Activated CD8-positive, alpha-beta T cell treated with anti-CD3 and anti-CD28 coated beads, Interleukin-2, amount 10 ng/mL, durations not matched to agents 7 days and 5 days (primary cell): Measurements from ENCODE around the gene ENTPD2. TPM values are rescaled to one million over a fixed set of nuclear protein-coding genes. Genes with fewer than 3 reads are reported as not detected.

Experiments
- ATAC-seq: fragments of 150-1000 bp; cut with Tn5 transposase; one replicate; pipeline ENCODE4 v1.10.0; 2021; ENCODE audit warnings: moderate library complexity
- CTCF ChIA-PET: fragments of 350-600 bp; sonication (Branson Sonifier 250); formaldehyde crosslinking; loops from one replicate; lab custom pipeline; 2021; ENCODE audit warnings: antibody characterized with exemption; lab: Charles Lee
- POLR2A ChIA-PET: fragments of 350-600 bp; sonication (Branson Sonifier 250); formaldehyde crosslinking; loops from one replicate; lab custom pipeline; 2021; ENCODE audit warnings: antibody characterized with exemption; lab: Charles Lee
- DNase-seq: peaks from one replicate; pipeline ENCODE4 v3.0.0-alpha.2; 2020
- H3K27ac Mint-ChIP-seq: one replicate; pipeline ENCODE4 v1.8.0; 2021; ENCODE audit warnings: mild to moderate bottlenecking, mixed read lengths
- H3K27me3 Mint-ChIP-seq: one replicate; pipeline ENCODE4 v1.8.0; 2021; ENCODE audit warnings: low read depth, mixed read lengths
- H3K36me3 Mint-ChIP-seq: one replicate; pipeline ENCODE4 v1.8.0; 2021; ENCODE audit warnings: low read depth, mixed read lengths
- H3K4me1 Mint-ChIP-seq: one replicate; pipeline ENCODE4 v1.8.0; 2021; ENCODE audit warnings: low read depth, mixed read lengths
- H3K4me3 Mint-ChIP-seq: one replicate; pipeline ENCODE4 v1.8.0; 2021; ENCODE audit warnings: mild to moderate bottlenecking, mixed read lengths
- H3K9me3 Mint-ChIP-seq: one replicate; pipeline ENCODE4 v1.8.0; 2022; ENCODE audit warnings: mixed read lengths; ENCODE audit not compliant: insufficient read depth
- total RNA-seq, 2 experiments: library from RNA; stranded (reverse); gene quantifications; one replicate each; pipeline ENCODE4 v1.2.3, GENCODE V29; 2021

ENTPD2 gene
- total RNA-seq, 2 experiments from 2014 or later, result 0.34 TPM; not detected in 1

DNA sequence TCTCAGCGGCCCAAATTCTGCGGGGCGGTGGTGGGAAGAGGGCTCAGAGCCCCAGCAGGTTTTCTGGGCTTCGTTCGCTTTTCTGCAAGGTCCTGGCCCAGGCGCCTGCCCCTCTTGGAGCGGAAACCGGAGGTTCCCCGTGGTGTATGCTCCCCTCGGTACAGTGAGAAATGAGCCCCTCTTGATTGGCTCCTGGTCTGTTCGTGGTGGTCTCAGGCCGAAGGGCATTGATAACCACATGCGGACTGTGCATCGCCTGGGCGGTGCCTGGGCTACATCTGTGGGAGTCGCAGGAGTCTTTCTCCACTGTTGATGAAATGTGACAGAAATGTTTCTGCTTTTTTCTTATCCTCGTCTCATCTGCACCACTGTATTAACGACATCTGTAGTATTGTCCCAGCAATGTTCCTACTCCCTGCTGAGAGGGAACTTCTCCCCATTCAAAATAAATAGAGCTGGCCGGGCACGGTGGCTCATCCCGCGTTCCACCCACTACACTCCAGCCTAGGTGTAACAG lies 33.6 kb upstream of the ENTPD2 start:
- H3K36me3 Mint-ChIP-seq, result peaks cover 35% of the 10 kb centered on the region
- H3K4me3 Mint-ChIP-seq, result peak overlapping the region; percentile 90
- POLR2A ChIA-PET, result interaction anchor here (0.9 to 3.3 kb wide), 14 partner anchors 9 to 281 kb away, joined by 3 to 49 read pairs (median 7); partner anchors contain the start of genes CYSRT1, RNF208, RNF224 and SAPCD2
- H3K27ac Mint-ChIP-seq, result peak overlapping the region; percentile 94
- ATAC-seq, result no peak
- peaks cover 39% of the 10 kb centered on the region for H3K4me1 Mint-ChIP-seq
- DNase-seq, result peak; percentile 56
- no peaks in the 10 kb centered on the region for H3K27me3 Mint-ChIP-seq
- no peaks in the 10 kb centered on the region for H3K9me3 Mint-ChIP-seq
- CTCF ChIA-PET, result interaction anchor here (0.6 to 5.0 kb wide), 9 partner anchors 8 to 153 kb away, joined by 3 to 67 read pairs (median 4); partner anchors contain the start of genes SAPCD2 and UAP1L1

DNA sequence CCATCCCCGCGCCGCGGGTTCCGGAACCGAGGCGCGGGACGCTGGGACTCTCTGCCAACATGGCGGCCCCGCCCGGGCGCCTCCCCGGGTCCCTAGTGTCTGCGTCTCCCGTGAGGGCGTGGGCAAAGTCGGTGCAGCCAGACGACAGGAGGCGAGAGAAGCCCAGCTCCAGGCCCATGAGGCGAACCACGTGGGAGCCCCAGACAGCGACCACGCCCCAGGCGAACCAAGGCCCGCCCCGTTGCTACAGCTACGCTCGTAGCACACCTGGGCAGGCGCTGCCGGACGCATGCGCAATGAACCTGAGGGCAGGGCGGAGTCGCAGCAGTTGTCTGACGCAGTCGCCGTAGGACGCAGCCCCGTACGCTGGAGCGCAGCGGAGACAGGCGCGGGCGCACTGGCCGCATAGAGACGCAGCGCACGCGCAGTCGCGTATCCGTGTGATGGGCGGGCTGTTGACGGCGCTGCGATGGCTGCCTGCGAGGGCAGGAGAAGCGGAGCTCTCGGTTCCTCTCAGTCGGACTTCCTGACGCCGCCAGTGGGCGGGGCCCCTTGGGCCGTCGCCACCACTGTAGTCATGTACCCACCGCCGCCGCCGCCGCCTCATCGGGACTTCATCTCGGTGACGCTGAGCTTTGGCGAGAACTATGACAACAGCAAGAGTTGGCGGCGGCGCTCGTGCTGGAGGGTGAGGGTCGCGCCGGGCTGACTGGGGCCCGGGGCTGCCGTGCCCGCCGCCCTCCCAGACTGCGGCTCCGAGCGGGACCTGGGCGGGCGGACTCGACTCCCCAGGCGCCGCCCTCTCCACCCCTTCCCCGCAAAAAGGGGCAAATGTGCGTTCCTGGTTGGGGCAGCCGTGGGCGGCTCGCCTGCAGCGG lies 32.9 kb upstream of the ENTPD2 start, which contains the start of gene MAN1B1:
Gene MAN1B1 (plus strand): TSS at position 455 of the 878 bp plus-strand sequence. CDS start 15 bp downstream, at position 470.
- no peaks in the 10 kb centered on the region for H3K27me3 Mint-ChIP-seq
- ATAC-seq (peak; percentile 89), DNase-seq (peak; percentile 100)
- H3K4me3 Mint-ChIP-seq, result peak within 1 kb of the TSS; percentile 90
- H3K4me1 Mint-ChIP-seq, result peaks cover 39% of the 10 kb centered on the region
- ChIA-PET CTCF (interaction anchor here (0.6 to 5.0 kb wide), 14 partner anchors 9 to 153 kb away, joined by 3 to 67 read pairs (median 4); partner anchors contain the start of genes NPDC1, SAPCD2 and UAP1L1), POLR2A (interaction anchor here (0.8 to 3.3 kb wide), 18 partner anchors 9 to 280 kb away, joined by 3 to 49 read pairs (median 6); partner anchors contain the start of genes CYSRT1, NELFB, RNF208 and RNF224)
- H3K27ac Mint-ChIP-seq, result peak within 1 kb of the TSS; percentile 94
- no peaks in the 10 kb centered on the region for H3K9me3 Mint-ChIP-seq
- peaks cover 39% of the 10 kb centered on the region for H3K36me3 Mint-ChIP-seq

DNA sequence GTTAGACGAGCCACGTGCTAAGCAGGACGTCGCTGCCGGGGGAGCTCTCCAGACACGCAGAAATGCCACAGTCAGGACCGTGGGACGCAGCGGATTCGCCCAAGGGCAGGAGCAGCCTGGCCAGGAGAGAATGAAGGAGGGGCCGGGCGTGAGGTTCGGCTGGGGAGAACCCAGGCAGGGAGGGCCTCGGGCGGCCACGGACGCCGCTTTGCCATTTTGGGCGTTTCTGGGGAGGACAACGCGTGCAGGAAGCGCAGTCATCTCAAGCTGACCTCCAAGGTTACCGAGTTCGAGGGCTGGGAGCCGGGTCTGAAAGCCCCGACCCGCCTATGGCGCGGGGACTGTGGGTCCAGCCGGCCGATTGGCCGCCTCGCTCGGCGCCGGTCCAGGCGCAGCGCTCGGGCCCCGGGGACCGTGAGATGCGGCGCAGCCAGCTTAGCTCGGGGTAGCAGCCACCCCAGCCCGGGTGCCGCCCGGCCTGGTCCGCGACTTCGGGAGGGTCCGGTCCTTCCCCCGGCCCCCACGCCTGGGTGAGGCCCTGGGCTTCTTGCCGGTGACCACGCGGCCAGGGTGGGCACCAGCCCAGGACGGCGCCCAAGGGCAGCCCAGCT lies 32.2 kb upstream of the ENTPD2 start:
- POLR2A ChIA-PET, result interaction anchor here (0.8 to 3.3 kb wide), 14 partner anchors 9 to 280 kb away, joined by 3 to 49 read pairs (median 8); partner anchors contain the start of genes CYSRT1, NELFB, SAPCD2 and TUBB4B
- Mint-ChIP-seq H3K27me3 (no peaks in the 10 kb centered on the region), H3K4me1 (peaks cover 39% of the 10 kb centered on the region), H3K4me3 (peak overlapping the region; percentile 82), H3K9me3 (no peaks in the 10 kb centered on the region), H3K27ac (peak overlapping the region; percentile 91), H3K36me3 (peaks cover 40% of the 10 kb centered on the region)
- CTCF ChIA-PET, result interaction anchor here (0.9 to 5.0 kb wide), 12 partner anchors 8 to 151 kb away, joined by 3 to 67 read pairs (median 4); partner anchors contain the start of genes NPDC1, SAPCD2 and UAP1L1
- peak; percentile 9 for ATAC-seq
- peak; percentile 50 for DNase-seq

DNA sequence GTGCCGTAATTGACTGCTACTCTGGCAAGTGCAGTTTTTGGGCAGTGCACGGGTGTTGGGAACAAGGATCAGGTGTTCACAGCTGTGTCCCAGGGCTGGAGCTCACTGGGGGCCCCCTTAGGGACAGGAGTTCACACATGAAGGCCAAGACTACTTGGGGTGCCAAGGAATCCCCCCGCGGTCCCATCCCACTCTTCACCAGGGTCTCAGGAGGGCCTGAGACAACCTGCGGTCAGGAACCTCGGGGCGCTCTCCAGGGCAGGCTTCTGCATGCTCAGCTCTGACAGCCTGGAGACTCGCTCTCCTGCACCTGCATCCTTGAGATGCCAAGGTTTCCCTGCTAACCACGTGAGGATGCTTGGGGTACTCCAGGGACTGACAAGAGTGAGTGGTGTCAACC lies 30.7 kb upstream of the ENTPD2 start:
- ChIA-PET POLR2A (no interaction called here), CTCF (interaction anchor here (0.6 to 5.0 kb wide), 4 partner anchors 11 to 104 kb away, joined by 3 to 67 read pairs (median 5); partner anchors contain the start of gene SAPCD2)
- Mint-ChIP-seq H3K27ac (no peak overlapping the region), H3K27me3 (no peaks in the 10 kb centered on the region), H3K4me1 (peaks cover 43% of the 10 kb centered on the region), H3K9me3 (no peaks in the 10 kb centered on the region), H3K36me3 (peaks cover 40% of the 10 kb centered on the region), H3K4me3 (no peak overlapping the region)
- DNase-seq, result no peak
- no peak for ATAC-seq

DNA sequence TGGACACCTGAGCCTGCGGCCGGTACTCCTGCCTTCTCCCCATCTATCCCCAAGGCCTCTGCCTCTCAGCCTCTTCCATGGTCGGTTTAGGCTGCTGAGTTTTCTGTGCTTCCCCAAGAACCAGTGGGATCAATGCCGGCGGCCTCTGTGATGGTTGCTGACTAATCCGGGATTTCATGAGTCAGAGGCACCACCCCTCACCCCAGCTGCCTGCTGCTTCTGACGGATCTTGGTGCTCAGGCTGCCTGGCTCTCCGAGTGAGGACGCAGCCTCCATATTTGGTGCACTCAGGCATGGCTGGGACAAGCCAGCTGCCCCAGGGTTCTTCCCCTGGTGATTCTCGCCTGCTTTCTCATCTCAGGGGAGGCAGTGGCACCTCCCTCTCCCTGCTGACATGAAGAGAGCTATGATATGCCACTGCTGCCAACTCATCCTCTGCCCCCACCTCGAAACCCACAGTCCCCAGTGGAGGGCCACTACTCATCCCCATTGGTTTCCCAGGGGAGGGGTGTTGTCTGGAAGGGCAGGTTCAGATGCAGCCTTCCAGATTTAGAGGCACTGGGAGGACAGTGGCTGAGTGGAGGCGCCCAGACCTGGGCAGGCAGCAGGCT lies 29.6 kb upstream of the ENTPD2 start:
- POLR2A ChIA-PET, result interaction anchor here (1.6 kb wide), 1 partner anchor 12 kb away, joined by 3 read pairs; no protein-coding TSS in a partner anchor
- H3K4me1 Mint-ChIP-seq, result peaks cover 33% of the 10 kb centered on the region
- no peaks in the 10 kb centered on the region for H3K9me3 Mint-ChIP-seq
- ATAC-seq, result no peak
- H3K27ac Mint-ChIP-seq, result peak overlapping the region; percentile 11
- H3K27me3 Mint-ChIP-seq, result no peaks in the 10 kb centered on the region
- H3K4me3 Mint-ChIP-seq, result no peak overlapping the region
- CTCF ChIA-PET, result interaction anchor here (0.6 to 1.3 kb wide), 3 partner anchors 12 to 15 kb away, joined by 3 to 5 read pairs (median 5); no protein-coding TSS in a partner anchor
- peaks cover 35% of the 10 kb centered on the region for H3K36me3 Mint-ChIP-seq
- DNase-seq, result no peak

DNA sequence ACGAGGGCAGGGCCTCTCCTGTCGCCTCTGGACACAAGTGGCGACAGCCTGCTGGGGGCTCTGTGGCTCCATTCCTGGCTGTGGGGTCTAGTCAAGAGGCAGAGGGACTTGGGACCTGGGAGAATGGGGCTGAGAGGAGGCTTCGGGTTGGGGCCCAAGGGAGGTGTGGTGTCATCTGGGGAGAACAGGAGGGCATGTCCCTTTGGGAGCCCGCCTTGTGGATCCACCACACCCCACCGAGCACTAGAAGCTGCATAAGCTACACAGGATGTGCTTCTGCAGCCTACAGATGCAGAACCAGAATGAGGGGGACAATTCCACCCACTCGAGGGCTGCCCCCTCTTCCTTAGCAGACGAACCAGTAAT lies 29.0 kb upstream of the ENTPD2 start:
- POLR2A ChIA-PET, result interaction anchor here (1.6 kb wide), 1 partner anchor 13 kb away, joined by 3 read pairs; no protein-coding TSS in a partner anchor
- Mint-ChIP-seq H3K27me3 (no peaks in the 10 kb centered on the region), H3K36me3 (peaks cover 39% of the 10 kb centered on the region), H3K27ac (no peak overlapping the region), H3K9me3 (no peaks in the 10 kb centered on the region), H3K4me3 (no peak overlapping the region), H3K4me1 (peaks cover 27% of the 10 kb centered on the region)
- CTCF ChIA-PET, result interaction anchor here (0.6 kb wide), 1 partner anchor 13 kb away, joined by 3 read pairs; no protein-coding TSS in a partner anchor
- ATAC-seq (no peak), DNase-seq (no peak)

DNA sequence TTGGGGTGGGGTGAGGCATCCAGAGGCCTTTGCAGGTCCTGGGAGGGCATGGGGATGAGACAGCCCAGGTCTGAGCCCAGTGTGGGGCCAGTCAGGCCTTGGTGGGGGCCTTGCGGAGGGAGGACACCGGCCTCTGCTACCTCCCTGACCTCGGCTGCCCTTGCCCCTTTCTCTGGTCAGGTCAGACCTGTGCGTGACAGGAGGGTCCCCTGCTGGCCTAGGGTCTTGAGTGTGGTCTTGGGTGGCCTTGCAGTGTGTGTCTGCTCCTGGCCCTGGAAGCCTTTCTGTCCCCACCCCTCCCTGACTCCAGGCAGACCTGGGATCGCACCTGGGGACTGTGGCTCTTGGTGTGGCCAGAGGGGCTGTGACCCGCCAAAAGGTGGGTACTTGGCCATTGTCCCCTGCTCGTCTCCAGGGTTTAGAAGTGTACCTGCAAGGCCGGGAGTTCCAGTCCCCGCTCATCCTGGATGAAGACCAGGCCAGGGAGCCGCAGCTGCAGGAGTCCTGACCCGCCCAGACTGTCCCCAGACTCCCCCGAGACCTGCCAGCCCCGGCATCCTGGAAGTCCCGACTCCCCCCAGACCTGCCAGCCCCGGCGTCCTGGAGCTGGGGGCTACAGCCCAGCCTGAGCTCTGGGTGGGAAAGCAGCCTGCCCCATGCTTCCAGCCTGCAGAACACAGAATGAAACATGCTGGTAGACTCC lies 28.5 kb upstream of the ENTPD2 start:
- peaks cover 22% of the 10 kb centered on the region for H3K4me1 Mint-ChIP-seq
- no peak overlapping the region for H3K27ac Mint-ChIP-seq
- H3K4me3 Mint-ChIP-seq, result no peak overlapping the region
- H3K27me3 Mint-ChIP-seq, result no peaks in the 10 kb centered on the region
- ChIA-PET POLR2A (interaction anchor here (1.6 kb wide), 1 partner anchor 13 kb away, joined by 3 read pairs; no protein-coding TSS in a partner anchor), CTCF (interaction anchor here (0.6 to 1.3 kb wide), 2 partner anchors 13 kb away, joined by 3 to 4 read pairs; partner anchors contain the start of gene SAPCD2)
- no peak for DNase-seq
- ATAC-seq, result no peak
- H3K36me3 Mint-ChIP-seq, result peaks cover 39% of the 10 kb centered on the region
- no peaks in the 10 kb centered on the region for H3K9me3 Mint-ChIP-seq

DNA sequence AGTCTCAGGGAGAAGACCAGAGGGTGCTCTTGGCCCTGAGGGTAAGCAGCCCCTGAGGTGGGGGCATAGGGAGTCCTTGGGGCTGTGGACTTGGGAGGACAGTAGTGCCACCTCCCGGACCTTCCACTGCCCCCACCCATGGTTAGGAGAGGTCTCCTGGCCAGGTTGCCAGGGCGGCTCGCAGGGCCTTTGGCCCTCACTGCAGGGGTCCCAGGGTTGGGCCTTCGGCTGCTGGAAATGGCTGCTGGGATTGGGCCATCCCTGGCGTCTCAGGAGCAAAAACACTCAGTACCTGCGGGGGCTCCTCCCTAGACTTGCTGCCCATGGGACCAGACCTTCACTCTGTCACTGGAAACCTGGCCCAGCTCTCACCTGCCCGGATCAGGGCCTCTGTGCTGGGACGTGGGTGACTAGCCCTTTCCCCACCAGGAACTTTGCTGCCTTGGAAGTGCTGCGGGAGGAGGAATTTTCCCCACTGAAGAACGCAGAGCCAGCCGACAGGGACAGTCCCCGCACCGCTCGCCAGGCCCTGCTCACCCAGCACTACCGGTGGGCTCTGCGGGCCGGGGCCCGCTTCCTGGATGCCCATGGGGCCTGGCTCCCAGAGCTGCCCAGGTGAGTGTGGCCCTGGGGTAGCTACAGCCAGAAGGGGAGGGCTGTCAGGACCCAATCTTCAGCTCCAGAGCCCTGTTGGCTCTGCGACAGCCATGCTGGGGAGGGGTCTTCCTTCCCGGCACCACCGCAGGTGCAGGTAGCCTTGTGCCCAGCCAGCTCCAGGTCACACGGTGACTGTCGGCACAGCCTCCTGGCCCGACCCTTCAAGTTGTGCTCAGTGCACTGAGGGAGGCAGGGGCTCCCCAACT lies 26.6 kb upstream of the ENTPD2 start:
- Mint-ChIP-seq H3K9me3 (no peaks in the 10 kb centered on the region), H3K4me3 (peak overlapping the region; percentile 32), H3K27me3 (no peaks in the 10 kb centered on the region), H3K27ac (no peak overlapping the region), H3K4me1 (peaks cover 25% of the 10 kb centered on the region), H3K36me3 (peaks cover 39% of the 10 kb centered on the region)
- CTCF ChIA-PET, result interaction anchor here (0.7 to 1.3 kb wide), 3 partner anchors 11 to 33 kb away, joined by 3 to 4 read pairs (median 3); partner anchors contain the start of gene SAPCD2
- DNase-seq, result no peak
- no peak for ATAC-seq
- POLR2A ChIA-PET, result no interaction called here

DNA sequence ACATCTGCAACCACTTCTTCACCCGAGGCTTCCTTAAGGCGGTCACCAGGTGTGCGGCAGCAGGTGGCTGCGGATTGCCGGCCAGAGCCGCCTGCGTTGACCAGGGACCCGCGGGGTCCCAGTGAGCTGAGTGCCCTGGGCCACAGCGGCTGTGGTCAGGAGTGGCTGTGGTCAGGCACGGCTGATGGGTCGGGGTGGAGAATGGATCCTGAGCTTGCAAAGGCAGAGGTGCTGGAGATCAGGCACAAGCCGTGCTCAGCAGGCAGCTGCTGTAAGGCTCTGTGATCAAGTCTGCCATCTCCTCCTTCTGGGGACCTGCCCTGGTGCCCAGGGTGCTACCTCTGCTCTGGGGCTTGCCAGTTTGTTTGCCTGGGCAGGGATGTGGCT lies 25.5 kb upstream of the ENTPD2 start:
- no peak for ATAC-seq
- Mint-ChIP-seq H3K36me3 (peaks cover 36% of the 10 kb centered on the region), H3K9me3 (no peaks in the 10 kb centered on the region), H3K4me1 (peaks cover 17% of the 10 kb centered on the region), H3K4me3 (peak overlapping the region; percentile 32), H3K27me3 (no peaks in the 10 kb centered on the region), H3K27ac (peak overlapping the region; percentile 15)
- POLR2A ChIA-PET, result no interaction called here
- no peak for DNase-seq
- CTCF ChIA-PET, result interaction anchor here (1.3 to 1.5 kb wide), 2 partner anchors 11 to 32 kb away, joined by 3 to 5 read pairs; no protein-coding TSS in a partner anchor
